WTC11 (cell line): ENCODE results near the gene PHC1. TPM values are rescaled to one million over a fixed set of nuclear protein-coding genes. Genes with fewer than 3 reads are reported as not detected.

ENCODE experiments used
- ATAC-seq: fragments of 200-7000 bp; cut with Tn5 transposase; 2 replicates; pipeline ENCODE4 v1.10.0; 2021; ENCODE audit warnings: mild to moderate bottlenecking, moderate library complexity
- CTCF ChIA-PET: fragments of 300-600 bp; sonication (Branson Sonifier 250); formaldehyde crosslinking; loops from one replicate; lab custom pipeline; 2021; ENCODE audit warnings: antibody characterized with exemption; lab: Charles Lee
- POLR2A ChIA-PET: fragments of 350-600 bp; sonication (Branson Sonifier 250); formaldehyde crosslinking; loops from one replicate; lab custom pipeline; 2021; ENCODE audit warnings: antibody characterized with exemption; lab: Charles Lee
- DNase-seq: peaks from one replicate; pipeline ENCODE4 v3.0.0; 2021; ENCODE audit warnings: low spot score
- H3K27ac Mint-ChIP-seq: 2 replicates; pipeline ENCODE4 v1.8.0; 2021; ENCODE audit warnings: mixed read lengths
- H3K27me3 Mint-ChIP-seq: 2 replicates; pipeline ENCODE4 v1.8.0; 2021; ENCODE audit warnings: low read depth, mild to moderate bottlenecking, moderate library complexity, mixed read lengths
- H3K36me3 Mint-ChIP-seq: 2 replicates; pipeline ENCODE4 v1.8.0; 2021; ENCODE audit warnings: mixed read lengths
- H3K4me1 Mint-ChIP-seq: 2 replicates; pipeline ENCODE4 v1.8.0; 2022; ENCODE audit warnings: mixed read lengths
- H3K4me3 Mint-ChIP-seq: 2 replicates; pipeline ENCODE4 v1.8.0; 2021; ENCODE audit warnings: mild to moderate bottlenecking, moderate library complexity, mixed read lengths
- H3K9me3 Mint-ChIP-seq: 2 replicates; pipeline ENCODE4 v1.8.0; 2021; ENCODE audit warnings: mixed read lengths
- CBFB ChIP-seq: sonication (generic); formaldehyde crosslinking; IDR thresholded peaks from 2 replicates; pipeline ENCODE4 v1.8.1; 2022; ENCODE audit warnings: mild to moderate bottlenecking, low read depth, missing genetic modification reagents
- CREM ChIP-seq: sonication (generic); formaldehyde crosslinking; IDR thresholded peaks from 2 replicates; pipeline ENCODE4 v1.8.1; 2022; ENCODE audit warnings: mild to moderate bottlenecking, missing genetic modification reagents, moderate library complexity
- E2F4 ChIP-seq: sonication (generic); formaldehyde crosslinking; IDR thresholded peaks from 2 replicates; pipeline ENCODE4 v1.8.1; 2022; ENCODE audit warnings: low read depth, mild to moderate bottlenecking, moderate library complexity, missing genetic modification reagents, borderline replicate concordance
- GABPB1 ChIP-seq: sonication (generic); formaldehyde crosslinking; IDR thresholded peaks from 2 replicates; pipeline ENCODE4 v1.8.1; 2023; ENCODE audit warnings: mild to moderate bottlenecking, missing genetic modification reagents
- GRHL2 ChIP-seq: fragments of 250-450 bp; sonication (Bioruptor Pico); IDR thresholded peaks from 2 replicates; pipeline ENCODE4 v1.8.0; 2022; ENCODE audit warnings: mild to moderate bottlenecking, moderate library complexity; ENCODE audit not compliant: insufficient replicate concordance, severe bottlenecking
- HMGA2 ChIP-seq: fragments of 250-450 bp; sonication (Bioruptor Pico); IDR thresholded peaks from 2 replicates; pipeline ENCODE4 v1.4.0; 2021; ENCODE audit warnings: mild to moderate bottlenecking, moderate library complexity
- JAZF1 ChIP-seq: fragments of 250-450 bp; sonication (Bioruptor Pico); IDR thresholded peaks from 2 replicates; pipeline ENCODE4 v1.9.0; 2021; ENCODE audit warnings: moderate library complexity, mild to moderate bottlenecking, inconsistent platforms
- JUN ChIP-seq: sonication (generic); formaldehyde crosslinking; IDR thresholded peaks from 2 replicates; pipeline ENCODE4 v1.8.0; 2023; ENCODE audit warnings: mild to moderate bottlenecking, missing genetic modification reagents
- MXD4 ChIP-seq: fragments of 250-450 bp; sonication (Bioruptor Pico); IDR thresholded peaks from 2 replicates; pipeline ENCODE4 v1.8.0; 2021; ENCODE audit warnings: mild to moderate bottlenecking, moderate library complexity, borderline replicate concordance
- NFATC4 ChIP-seq: fragments of 250-450 bp; sonication (Bioruptor Pico); IDR thresholded peaks from 2 replicates; pipeline ENCODE4 v1.9.0; 2021; ENCODE audit warnings: mild to moderate bottlenecking
- NFYB ChIP-seq: sonication (generic); formaldehyde crosslinking; conservative IDR thresholded peaks from 2 replicates; pipeline ENCODE4 v1.8.0; 2022; ENCODE audit warnings: low read depth, missing genetic modification reagents
- RELA ChIP-seq: sonication (generic); formaldehyde crosslinking; IDR thresholded peaks from 2 replicates; pipeline ENCODE4 v1.8.1; 2022; ENCODE audit warnings: missing genetic modification reagents, mild to moderate bottlenecking, borderline replicate concordance
- SMAD3 ChIP-seq: sonication (generic); formaldehyde crosslinking; IDR thresholded peaks from 2 replicates; pipeline ENCODE4 v1.8.0; 2022; ENCODE audit warnings: missing genetic modification reagents, mild to moderate bottlenecking, borderline replicate concordance
- SP1 ChIP-seq: sonication (generic); formaldehyde crosslinking; conservative IDR thresholded peaks from 2 replicates; pipeline ENCODE4 v1.8.1; 2022; ENCODE audit warnings: missing genetic modification reagents
- TCF7 ChIP-seq: sonication (generic); formaldehyde crosslinking; IDR thresholded peaks from 2 replicates; pipeline ENCODE4 v1.8.0; 2022; ENCODE audit warnings: mild to moderate bottlenecking, low read depth, missing genetic modification reagents, moderate library complexity
- TP53 ChIP-seq: sonication (generic); formaldehyde crosslinking; IDR thresholded peaks from 2 replicates; pipeline ENCODE4 v1.8.1; 2023; ENCODE audit warnings: mild to moderate bottlenecking, missing genetic modification reagents
- ZNF396 ChIP-seq: fragments of 250-450 bp; sonication (Bioruptor Pico); IDR thresholded peaks from 2 replicates; pipeline ENCODE4 v1.8.0; 2021; ENCODE audit warnings: mild to moderate bottlenecking, moderate library complexity, borderline replicate concordance
- ZNF512 ChIP-seq: sonication (generic); formaldehyde crosslinking; IDR thresholded peaks from 2 replicates; pipeline ENCODE4 v1.8.1; 2022; ENCODE audit warnings: missing genetic modification reagents, borderline replicate concordance
- total RNA-seq: library from RNA; stranded (reverse); gene quantifications from 3 replicates; pipeline ENCODE4 v1.2.3, GENCODE V29; 2021
- TF ChIP-seq, protein P1 (sequence below): fragments of 250-450 bp; sonication (Bioruptor Pico); IDR thresholded peaks from 2 replicates; pipeline ENCODE4 v1.9.0; 2021; ENCODE audit warnings: mild to moderate bottlenecking
- TF ChIP-seq, protein P2 (sequence below): fragments of 200-600 bp; IDR thresholded peaks from 2 replicates; pipeline ENCODE4 v1.8.0; 2022; ENCODE audit warnings: antibody characterized with exemption
- TF ChIP-seq, protein P3 (sequence below): sonication (generic); formaldehyde crosslinking; IDR thresholded peaks from 2 replicates; pipeline ENCODE4 v1.8.1; 2023; ENCODE audit warnings: mild to moderate bottlenecking, missing genetic modification reagents, moderate library complexity
- TF ChIP-seq, protein P4 (sequence below): sonication (generic); formaldehyde crosslinking; IDR thresholded peaks from 2 replicates; pipeline ENCODE4 v1.8.0; 2023; ENCODE audit warnings: missing genetic modification reagents, mild to moderate bottlenecking, borderline replicate concordance

The PHC1 gene
- total RNA-seq, 1 experiment from 2014 or later = 733 TPM

DNA sequence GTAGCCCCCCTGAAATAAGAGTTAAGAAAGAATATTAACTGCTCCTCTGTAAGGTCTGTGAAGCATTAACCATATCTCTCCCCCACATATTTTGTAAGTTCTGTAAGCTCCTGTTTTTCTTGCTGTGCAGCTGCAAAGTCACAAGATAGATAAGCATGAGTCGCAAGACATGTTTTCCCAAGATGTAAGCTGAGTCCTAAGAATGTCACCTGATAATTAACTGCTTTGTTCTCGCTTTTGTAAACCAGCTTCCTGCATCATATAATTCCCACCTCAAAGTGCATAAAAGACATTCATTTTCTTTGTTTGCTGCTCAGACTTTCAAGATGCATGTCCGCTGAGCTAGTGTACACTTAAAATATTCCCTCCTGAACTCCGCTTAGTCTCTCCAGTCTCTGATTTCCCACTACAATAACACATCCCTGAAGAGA, 27.0 kb upstream of the PHC1 start:
- Mint-ChIP-seq H3K4me3 (no peak overlapping the region), H3K9me3 (peaks cover 25% of the 10 kb centered on the region), H3K27ac (no peak overlapping the region), H3K4me1 (peaks cover 14% of the 10 kb centered on the region), H3K36me3 (peaks cover 21% of the 10 kb centered on the region), H3K27me3 (no peaks in the 10 kb centered on the region; the same call in 1 of the 2 replicates)
- no peak for DNase-seq
- CTCF ChIA-PET = no interaction called here
- POLR2A ChIA-PET = no interaction called here
- no peak for ATAC-seq
- no peak for TF ChIP-seq ZNF396 (CRISPR knock-in tag)
- TF ChIP-seq RELA = no peak
- TF ChIP-seq ZNF512 (CRISPR knock-in tag) = no peak
- no peak for TF ChIP-seq TP53 (CRISPR knock-in tag)
- no peak for TF ChIP-seq TCF7
- TF ChIP-seq, protein P1, sequence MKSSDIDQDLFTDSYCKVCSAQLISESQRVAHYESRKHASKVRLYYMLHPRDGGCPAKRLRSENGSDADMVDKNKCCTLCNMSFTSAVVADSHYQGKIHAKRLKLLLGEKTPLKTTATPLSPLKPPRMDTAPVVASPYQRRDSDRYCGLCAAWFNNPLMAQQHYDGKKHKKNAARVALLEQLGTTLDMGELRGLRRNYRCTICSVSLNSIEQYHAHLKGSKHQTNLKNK (CRISPR knock-in tag) = no peak
- TF ChIP-seq JUN (CRISPR knock-in tag) = no peak
- no peak for TF ChIP-seq HMGA2 (CRISPR knock-in tag)
- TF ChIP-seq SMAD3 (CRISPR knock-in tag) = no peak
- TF ChIP-seq E2F4 (CRISPR knock-in tag) = no peak

DNA sequence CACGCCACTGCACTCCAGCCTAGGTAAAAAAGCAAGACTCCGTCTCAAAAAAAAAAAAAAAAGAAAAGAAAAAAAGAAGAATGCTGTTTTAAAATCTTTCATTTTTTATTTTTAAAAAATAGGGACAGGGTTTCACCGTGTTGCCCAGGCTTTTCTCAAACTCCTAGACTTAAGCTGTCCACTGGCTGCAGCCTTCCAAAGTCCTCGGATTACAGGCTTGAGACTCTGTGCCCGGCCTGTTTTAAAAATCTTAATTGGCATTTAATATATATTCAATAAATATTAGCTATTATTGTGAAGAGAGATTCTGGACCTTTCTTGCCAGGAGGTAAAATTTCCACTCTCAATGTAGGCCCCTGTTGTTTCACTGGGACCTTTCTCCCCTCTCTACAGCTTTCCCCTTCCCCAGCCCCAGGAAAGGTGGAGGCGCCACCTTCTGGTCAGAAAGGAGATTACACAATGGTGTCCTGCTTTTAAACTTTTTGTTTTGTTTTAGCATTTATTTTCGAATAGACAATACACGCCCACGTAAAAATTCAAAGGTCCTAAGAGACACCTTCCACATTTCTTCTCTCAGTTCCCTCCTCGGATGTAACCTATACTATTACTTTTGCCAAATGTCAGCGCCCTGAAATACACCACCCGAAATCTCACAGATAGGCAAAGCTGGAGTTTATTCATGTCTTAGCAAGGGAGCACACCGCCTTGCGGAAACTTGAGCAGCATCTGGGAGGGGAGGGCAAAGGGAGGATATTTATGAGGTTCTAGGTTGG, 23.8 kb upstream of the PHC1 start:
- ChIA-PET POLR2A (interaction anchor here (0.9 to 1.5 kb wide), 5 partner anchors 16 to 233 kb away, joined by 3 to 8 read pairs (median 3); no protein-coding TSS in a partner anchor), CTCF (interaction anchor here (0.5 to 3.3 kb wide), 58 partner anchors 8 to 456 kb away, joined by 3 to 74 read pairs (median 5); partner anchors contain the start of genes A2ML1, M6PR, PHC1 and RIMKLB)
- peak overlapping the region; percentile 68 for H3K27ac Mint-ChIP-seq
- peak overlapping the region; percentile 68 for H3K4me3 Mint-ChIP-seq
- H3K4me1 Mint-ChIP-seq = peaks cover 20% of the 10 kb centered on the region
- H3K9me3 Mint-ChIP-seq = peaks cover 10% of the 10 kb centered on the region
- TF ChIP-seq, protein P2, sequence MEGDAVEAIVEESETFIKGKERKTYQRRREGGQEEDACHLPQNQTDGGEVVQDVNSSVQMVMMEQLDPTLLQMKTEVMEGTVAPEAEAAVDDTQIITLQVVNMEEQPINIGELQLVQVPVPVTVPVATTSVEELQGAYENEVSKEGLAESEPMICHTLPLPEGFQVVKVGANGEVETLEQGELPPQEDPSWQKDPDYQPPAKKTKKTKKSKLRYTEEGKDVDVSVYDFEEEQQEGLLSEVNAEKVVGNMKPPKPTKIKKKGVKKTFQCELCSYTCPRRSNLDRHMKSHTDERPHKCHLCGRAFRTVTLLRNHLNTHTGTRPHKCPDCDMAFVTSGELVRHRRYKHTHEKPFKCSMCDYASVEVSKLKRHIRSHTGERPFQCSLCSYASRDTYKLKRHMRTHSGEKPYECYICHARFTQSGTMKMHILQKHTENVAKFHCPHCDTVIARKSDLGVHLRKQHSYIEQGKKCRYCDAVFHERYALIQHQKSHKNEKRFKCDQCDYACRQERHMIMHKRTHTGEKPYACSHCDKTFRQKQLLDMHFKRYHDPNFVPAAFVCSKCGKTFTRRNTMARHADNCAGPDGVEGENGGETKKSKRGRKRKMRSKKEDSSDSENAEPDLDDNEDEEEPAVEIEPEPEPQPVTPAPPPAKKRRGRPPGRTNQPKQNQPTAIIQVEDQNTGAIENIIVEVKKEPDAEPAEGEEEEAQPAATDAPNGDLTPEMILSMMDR = peak; percentile 87
- TF ChIP-seq NFATC4 (CRISPR knock-in tag) (no peak), CREM (CRISPR knock-in tag) (no peak)
- peaks cover 15% of the 10 kb centered on the region for H3K36me3 Mint-ChIP-seq
- ATAC-seq = peak; percentile 95
- DNase-seq = peak; percentile 72
- H3K27me3 Mint-ChIP-seq = no peaks in the 10 kb centered on the region

DNA sequence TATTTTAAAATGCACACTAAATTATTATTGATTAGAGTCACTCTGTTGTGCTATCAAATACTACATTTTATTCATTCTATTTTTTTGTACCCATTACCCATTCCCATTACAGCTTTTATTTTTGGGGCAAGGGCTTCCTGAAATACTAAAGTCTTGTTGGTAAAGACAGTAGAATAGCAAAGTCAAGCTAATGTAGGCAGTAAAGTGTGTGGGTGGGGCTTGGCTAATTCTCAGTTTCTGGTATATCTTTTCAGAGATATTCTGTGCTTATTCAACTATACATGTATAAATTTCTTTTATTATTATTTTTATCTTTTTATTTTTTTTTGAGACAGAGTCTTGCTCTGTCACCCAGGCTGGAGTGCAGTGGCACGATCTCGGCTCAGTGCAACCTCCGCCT, 22.3 kb upstream of the PHC1 start:
- Mint-ChIP-seq H3K9me3 (peaks cover 20% of the 10 kb centered on the region), H3K27me3 (no peaks in the 10 kb centered on the region), H3K27ac (no peak overlapping the region), H3K4me1 (peaks cover 17% of the 10 kb centered on the region), H3K36me3 (peaks cover 14% of the 10 kb centered on the region), H3K4me3 (no peak overlapping the region)
- ChIA-PET CTCF (interaction anchor here (0.9 to 3.3 kb wide), 3 partner anchors 31 to 235 kb away, joined by 3 to 74 read pairs (median 10); no protein-coding TSS in a partner anchor), POLR2A (no interaction called here)
- DNase-seq (no peak), ATAC-seq (no peak)
- TF ChIP-seq MXD4 (CRISPR knock-in tag) (no peak), NFYB (no peak), SP1 (CRISPR knock-in tag) (no peak), JAZF1 (no peak), GRHL2 (no peak), GABPB1 (CRISPR knock-in tag) (no peak), CBFB (CRISPR knock-in tag) (no peak)
- TF ChIP-seq, protein P3, sequence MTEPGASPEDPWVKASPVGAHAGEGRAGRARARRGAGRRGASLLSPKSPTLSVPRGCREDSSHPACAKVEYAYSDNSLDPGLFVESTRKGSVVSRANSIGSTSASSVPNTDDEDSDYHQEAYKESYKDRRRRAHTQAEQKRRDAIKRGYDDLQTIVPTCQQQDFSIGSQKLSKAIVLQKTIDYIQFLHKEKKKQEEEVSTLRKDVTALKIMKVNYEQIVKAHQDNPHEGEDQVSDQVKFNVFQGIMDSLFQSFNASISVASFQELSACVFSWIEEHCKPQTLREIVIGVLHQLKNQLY (CRISPR knock-in tag) = no peak
- TF ChIP-seq, protein P4, sequence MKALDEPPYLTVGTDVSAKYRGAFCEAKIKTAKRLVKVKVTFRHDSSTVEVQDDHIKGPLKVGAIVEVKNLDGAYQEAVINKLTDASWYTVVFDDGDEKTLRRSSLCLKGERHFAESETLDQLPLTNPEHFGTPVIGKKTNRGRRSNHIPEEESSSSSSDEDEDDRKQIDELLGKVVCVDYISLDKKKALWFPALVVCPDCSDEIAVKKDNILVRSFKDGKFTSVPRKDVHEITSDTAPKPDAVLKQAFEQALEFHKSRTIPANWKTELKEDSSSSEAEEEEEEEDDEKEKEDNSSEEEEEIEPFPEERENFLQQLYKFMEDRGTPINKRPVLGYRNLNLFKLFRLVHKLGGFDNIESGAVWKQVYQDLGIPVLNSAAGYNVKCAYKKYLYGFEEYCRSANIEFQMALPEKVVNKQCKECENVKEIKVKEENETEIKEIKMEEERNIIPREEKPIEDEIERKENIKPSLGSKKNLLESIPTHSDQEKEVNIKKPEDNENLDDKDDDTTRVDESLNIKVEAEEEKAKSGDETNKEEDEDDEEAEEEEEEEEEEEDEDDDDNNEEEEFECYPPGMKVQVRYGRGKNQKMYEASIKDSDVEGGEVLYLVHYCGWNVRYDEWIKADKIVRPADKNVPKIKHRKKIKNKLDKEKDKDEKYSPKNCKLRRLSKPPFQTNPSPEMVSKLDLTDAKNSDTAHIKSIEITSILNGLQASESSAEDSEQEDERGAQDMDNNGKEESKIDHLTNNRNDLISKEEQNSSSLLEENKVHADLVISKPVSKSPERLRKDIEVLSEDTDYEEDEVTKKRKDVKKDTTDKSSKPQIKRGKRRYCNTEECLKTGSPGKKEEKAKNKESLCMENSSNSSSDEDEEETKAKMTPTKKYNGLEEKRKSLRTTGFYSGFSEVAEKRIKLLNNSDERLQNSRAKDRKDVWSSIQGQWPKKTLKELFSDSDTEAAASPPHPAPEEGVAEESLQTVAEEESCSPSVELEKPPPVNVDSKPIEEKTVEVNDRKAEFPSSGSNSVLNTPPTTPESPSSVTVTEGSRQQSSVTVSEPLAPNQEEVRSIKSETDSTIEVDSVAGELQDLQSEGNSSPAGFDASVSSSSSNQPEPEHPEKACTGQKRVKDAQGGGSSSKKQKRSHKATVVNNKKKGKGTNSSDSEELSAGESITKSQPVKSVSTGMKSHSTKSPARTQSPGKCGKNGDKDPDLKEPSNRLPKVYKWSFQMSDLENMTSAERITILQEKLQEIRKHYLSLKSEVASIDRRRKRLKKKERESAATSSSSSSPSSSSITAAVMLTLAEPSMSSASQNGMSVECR = no peak
